ENCODE measurements around the gene CEP126.

The CEP126 gene, protein sequence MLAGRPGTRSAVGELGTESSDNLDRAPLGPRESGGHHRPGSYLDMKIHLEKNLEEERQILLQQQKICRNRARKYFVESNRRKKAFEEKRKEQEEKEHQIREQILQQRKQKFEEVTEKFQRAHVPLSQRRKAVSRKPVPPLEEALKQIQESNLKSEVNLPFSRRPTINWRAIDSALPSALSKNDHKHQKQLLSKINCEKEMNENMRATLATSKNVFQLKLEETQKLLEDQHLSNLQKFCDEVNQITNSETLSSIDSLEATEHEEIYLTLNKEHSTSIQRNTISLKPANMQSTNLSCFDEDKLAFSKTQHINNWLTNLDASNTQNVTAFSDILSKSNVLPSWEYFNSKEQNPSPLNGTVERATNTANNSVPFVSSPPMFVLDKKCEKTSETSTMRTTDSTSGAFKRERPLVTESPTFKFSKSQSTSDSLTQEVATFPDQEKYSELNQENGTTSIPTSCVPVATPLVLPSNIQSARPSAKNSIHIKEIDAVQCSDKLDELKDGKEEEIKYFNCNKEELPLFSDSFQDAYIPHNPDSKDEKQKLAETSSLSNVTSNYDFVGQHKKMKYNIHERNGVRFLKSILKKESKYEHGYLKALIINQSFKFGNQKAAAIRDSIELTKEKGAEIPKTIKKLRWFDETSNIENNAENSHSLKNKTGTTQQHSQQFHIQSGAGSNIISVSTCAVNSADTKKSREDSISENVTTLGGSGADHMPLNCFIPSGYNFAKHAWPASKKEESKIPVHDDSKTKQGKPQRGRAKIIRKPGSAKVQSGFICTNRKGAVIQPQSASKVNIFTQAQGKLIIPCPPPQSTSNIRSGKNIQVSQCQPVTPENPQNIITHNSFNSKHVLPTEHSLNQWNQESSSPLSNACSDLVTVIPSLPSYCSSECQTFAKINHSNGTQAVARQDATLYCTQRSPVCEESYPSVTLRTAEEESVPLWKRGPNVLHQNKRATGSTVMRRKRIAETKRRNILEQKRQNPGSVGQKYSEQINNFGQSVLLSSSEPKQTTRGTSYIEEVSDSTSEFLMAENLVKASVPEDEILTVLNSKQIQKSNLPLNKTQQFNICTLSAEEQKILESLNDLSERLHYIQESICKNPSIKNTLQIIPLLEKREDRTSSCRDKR

DNA sequence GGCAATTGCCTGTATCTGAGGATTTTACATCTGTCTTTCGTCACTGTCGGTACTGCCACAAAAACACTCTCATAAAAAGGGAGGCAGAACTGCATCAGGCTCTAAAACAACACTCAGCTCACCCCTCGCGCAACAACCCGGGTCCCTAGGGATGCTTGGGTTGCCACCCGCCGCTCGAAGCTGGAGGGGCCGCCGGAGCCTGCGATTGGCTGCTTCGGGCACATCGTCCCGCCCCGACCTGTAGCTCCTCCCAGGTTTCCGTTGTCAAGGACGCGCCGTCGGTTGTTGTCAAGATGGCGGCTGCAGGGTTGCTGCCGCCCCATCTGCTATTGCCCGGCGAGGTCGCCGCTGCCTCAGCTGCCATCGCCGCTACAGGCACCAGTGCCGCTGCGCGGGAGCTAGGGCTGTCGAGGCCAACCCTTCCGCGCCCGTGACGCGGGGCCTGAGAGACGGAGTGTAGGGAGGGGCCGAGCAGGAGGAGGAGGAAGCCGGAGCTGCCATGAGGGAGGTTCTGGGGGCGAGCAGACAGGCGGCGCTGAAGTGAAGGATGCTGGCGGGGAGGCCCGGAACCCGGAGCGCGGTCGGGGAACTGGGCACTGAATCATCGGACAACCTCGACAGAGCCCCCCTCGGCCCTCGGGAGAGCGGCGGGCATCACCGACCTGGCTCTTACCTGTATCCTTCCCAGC, at the start of gene CEP126:
TSS of gene CEP126 (plus strand) at position 273 of the 689 bp plus-strand sequence. CDS start at position 548, 275 bp downstream.
- peak; percentile 94 for DNase-seq (ENCODE audit: low read depth)

DNA sequence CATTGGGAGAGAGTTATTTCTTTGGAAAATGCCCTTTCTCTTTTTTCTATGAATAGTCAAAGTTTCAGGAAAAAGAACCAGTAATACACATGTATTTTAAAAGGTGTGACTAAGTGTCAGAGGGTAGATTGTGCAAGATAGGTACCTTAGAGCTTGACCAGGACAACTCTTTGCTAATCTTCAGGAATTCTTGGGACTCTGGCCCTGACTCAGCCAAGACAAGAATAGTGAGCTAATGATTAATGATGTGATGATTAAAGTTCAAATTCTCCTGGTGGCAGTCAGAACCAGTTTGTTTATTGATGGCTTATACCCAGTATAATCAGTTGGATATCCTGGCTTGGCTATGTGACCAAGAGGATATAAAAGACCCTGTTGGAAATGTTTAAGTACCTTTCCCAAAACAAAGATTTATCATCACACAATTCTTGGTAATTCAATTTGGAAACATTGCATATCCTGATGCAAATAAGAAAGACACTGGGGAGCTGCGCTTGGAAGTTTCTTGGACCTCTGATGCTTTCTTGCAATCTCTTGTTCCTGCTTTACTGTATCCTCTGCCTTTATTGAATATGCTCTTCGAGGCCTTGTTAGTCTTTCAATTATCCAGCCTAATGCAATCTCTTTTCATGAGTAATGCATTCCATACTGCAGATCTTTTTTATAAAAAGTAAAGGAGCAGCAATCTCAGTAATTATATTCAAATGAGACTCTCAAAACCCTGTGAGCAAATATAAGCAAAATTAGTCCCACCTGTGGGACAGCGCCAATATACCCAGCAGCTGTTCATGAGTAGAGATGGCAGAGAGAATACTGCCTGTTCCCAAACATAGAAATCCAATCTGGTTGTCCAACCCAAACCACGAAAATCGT, 48.0 kb upstream of the CEP126 start:
- peak; percentile 63 for DNase-seq (ENCODE audit: low read depth)

DNA sequence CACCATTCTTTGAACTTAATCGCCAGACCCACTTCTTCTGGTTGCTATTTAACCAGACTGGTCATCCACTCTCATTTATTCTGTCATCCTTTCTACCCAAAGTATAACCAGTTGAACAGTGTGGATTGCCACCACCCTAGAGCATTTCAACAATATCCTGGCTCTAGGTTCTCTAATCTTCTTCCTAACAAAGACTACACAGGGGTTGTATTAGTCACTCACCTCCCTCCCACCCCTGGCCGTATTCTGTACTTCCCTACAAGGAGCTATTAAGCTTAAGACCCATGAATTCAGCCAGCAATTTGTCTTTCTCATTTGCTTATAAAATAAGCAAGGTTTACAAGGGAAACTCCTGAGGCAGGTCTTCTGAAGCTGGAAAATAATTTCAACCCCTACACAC, 46.9 kb upstream of the CEP126 start:
- DNase-seq (ENCODE audit: low read depth) = peak; percentile 45

DNA sequence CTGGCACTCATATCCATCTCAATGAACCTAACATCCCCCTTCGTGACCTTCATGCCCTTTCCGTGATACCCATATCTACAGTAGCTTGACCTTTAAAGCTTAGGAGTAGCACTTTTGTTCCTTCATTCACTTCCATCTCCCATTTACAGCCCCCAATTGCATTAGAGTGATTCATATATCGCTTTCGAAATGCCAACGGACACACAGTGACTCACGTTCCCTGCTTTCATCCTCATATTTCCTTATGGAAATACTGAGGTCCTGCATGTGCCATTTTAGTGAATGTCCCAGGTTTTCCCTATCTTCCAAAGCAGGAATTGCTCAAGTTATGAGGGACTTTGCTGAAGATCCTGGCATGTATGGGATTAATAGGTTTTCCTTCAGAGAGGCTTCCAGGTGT, 44.3 kb upstream of the CEP126 start:
- DNase-seq (ENCODE audit: low read depth) = peak; percentile 78

DNA sequence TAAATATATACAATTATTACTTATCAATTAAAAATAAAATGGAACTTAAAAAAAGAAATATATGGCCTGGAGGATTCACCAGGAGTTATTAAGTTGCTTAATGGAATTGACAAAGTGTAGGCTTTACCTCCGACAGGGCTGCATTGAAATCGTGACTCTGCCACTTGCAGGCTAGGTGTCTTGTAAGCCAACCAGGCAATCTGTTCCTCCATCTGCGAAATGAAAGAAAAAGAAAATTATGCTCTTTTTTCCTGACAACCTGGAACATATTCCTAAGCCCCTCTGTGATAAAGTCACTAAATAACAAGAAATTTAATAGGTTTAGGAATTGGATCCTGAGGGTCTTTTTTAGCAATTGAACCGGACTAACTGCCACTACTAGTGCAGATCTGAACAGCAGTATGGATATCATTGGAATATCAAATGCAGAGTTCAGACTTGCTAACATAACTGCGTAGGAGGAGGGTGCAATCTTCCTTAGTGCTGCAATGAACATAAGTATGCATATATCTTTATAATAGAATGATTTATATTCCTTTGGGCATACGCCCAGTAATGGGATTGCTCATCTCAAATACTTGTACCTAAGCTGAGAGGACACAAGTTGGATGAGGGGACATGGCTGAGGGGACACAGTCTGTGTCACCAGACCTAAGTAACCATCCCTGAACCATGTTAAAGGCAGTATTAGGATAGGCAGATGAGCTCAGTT, 42.5 kb upstream of the CEP126 start:
- no peak for DNase-seq (ENCODE audit: low read depth)

DNA sequence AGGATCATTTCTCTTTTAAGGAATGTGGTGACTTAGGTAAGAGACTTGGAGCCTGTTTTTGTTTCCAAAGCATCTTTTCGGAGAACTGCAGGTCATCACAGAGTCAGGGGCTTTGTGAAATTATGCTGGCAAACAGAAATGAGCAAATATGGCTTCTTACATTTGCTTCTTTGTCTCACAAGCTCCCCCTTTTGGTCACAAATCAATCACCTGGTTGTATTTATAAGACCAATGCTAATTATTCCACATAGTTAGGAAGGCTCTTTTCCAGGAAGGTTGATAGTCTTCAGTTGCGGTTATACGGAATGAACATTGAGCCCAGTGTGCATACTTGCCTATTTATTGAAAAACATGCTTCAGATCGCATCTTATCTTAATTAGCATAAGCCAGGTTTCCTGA, 34.6 kb upstream of the CEP126 start:
- DNase-seq (ENCODE audit: low read depth) = peak; percentile 81

DNA sequence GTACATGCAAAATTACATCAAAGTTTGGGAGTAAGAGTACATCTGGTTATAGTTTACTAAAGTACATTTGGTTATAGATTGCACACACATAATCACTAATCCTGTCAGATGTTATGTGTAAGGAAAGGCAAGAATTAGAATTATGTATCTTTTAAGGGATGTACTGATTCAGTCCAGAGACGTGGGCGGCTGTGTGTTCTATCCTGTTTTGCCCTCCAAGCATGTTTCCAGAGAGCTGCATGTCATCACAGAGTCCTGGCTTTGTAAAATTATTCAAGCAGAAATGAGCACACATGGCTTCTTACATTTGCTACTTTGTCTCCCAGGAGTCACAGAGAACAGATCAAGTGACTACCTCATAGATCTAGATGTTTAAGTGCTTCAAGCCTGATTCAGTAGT, 33.2 kb upstream of the CEP126 start:
- DNase-seq (ENCODE audit: low read depth) = no peak

DNA sequence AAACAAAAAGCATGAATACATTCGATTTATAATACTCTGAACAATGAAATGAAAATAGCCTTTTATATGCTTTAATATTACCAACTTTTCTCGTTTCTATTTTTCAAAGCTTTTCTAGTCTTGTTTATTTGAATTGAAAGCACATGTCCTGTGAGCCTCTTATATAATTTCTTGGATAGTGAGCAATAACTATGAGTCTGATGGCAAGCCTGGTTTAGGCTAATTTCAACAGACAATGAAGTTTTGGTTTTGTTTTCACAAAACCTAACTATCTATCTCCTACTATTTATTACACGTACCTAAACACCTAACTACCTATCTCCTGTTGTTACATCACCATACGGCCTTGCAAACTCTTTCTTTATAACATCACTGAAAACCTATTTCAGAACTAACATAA, 29.2 kb upstream of the CEP126 start:
- DNase-seq (ENCODE audit: low read depth) = no peak

DNA sequence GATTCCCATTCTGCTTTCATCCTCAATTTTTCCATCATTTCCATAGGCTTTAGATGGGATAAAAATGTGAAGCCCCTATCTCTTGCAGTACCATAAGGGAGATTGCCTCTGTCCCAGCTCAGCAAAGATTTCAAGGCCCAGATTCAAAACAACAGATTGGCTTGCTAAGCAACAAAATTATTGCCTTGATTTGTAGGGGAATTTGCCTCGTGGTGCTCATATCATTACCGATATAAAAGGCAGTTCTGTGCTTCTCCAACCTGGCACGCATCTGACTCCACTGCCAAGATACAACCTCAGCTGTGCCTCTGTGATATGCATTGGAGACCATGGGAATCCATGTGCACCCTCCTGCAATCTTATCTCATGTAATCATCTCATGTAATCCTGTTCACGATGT, 25.0 kb upstream of the CEP126 start:
- no peak for DNase-seq (ENCODE audit: low read depth)

DNA sequence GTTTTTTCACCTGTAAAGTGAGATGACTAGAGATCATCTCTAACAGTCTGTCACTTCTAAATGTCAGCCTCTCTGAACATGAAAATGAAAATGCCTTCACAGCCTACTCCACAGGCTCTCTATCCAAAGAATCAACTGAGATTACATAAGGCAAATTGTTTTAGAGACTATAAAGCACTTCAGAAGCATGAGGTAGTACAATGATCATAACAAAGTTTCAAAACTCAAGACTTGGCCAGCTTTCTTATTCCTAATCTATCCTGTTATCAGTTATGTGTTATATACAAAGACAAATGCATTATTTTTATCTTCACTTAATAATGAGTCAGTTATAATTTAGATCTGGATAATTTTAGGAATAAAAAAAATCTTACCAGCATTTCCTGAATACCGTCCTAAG, 20.3 kb upstream of the CEP126 start:
- no peak for DNase-seq (ENCODE audit: low read depth)

DNA sequence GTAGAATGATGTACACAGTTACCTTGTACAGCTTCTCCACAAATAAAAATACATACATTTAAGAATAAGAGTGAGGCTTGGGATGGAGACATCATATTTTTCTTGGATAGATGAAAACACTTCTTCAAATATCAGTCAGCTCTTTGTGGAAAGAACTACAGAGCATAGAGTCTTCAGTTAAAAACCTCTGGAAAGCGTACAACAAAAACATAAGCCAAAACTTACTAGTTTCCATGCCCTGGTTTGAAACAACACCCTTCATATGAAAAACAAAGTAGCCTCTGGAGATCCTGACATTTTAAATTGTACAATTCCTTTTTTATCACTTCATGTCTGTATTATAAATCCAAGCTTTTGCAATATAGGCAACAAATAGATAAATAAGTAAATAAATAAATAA, 7.0 kb upstream of the CEP126 start:
- DNase-seq (ENCODE audit: low read depth) = no peak

DNA sequence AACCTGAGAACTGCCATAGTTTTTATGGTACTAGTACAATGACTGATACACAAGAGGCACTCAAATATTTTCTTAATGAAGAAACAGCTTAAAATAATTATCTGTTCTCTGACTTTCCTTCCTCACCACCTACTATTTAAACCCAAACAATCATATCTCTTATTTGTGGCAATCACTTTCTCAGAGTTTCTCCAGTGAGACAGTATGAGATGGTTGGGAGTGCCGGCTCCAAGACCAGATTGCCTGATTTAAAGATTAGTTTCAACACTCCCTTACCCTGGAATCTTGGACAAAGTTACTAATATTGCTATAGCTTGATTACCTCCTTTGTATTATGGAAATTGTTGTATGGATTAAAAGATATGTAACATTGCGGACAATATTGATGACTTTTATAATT, 5.7 kb upstream of the CEP126 start:
- no peak for DNase-seq (ENCODE audit: low read depth)

DNA sequence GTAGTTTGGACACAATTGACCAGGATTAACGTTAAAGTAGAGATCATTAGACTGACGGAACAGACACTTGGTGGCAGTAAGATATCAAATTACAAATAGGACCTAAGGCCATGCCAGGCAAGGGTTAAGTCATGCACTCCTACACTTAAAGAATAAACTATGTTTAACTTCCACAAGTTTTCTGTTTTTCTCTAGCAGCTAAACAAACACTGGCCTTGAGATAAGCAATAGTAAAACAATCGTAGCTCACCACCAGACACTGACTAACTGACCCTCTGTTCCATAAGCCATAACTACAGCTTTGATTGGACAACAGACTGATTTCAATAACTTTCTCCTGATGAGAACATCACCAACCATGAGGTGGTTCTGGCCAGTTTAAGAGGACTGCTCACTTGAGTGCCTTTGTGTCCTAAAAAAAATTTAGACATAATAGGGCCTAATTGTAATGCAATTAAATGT, 2.0 kb upstream of the CEP126 start:
- peak; percentile 15 for DNase-seq (ENCODE audit: low read depth)

DNA sequence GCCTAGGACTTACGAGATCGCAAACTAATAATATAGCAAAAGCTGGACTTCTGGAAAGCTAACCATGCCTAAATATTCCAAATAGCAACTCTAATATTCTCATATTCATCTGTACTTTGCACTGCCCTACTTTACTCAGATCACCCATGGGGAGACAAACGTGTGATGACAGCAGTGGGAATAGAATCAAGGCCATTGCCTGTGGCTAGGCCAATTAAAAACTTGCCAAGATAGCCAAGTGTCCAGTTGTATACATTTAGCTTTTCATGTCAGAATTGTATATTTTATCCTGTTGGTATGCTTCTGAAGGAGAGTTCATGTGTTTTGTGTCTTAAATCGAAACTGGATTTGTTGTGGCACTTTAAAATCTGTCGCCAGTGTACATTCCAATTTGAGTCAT, 1.2 kb upstream of the CEP126 start:
- no peak for DNase-seq (ENCODE audit: low read depth)

DNA sequence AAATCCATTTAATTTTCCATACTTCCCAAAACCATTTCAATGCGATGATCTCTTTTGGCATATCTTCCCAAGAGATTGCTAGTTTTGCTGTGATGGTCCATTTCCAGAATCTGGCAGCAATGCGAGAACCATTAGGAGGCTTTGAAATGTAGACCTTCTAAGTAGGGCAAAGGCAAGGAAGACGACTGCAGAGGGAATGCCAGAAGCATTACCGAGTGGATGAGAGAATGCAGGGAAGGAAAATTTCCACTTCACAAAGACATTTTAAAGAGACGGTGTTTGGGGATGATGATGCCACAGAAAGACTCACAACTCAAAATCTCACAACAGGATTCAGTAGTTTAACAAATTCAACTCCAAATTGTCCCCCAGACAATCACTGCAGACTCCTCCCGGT, 471 bp upstream of the CEP126 start:
- peak; percentile 35 for DNase-seq (ENCODE audit: low read depth)

DNA sequence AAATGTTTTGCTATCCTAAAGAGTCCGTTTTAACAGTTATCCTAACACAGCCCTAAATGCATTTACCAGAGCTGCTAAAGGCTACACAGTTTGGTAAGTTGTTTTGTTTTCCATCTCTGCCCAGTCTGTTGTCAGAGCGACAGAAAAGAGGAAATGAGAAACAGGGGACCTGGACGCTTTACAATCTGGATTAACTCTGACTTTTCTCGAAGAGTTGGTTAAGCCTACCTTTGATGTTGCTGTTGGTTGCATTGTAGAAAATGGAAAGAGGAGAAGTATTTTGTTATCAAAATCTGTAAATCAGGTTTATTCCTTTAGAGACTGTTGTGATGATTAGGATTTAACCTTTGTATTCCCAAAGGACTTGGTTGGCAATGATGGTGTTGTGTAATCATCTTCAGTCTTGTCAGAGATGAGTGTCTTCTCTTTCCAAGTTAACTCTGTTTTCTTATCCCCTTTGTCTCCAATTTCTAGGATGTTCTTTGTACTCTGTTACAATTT, 1.0 kb downstream of the CEP126 start:
- DNase-seq (ENCODE audit: low read depth) = peak; percentile 39

DNA sequence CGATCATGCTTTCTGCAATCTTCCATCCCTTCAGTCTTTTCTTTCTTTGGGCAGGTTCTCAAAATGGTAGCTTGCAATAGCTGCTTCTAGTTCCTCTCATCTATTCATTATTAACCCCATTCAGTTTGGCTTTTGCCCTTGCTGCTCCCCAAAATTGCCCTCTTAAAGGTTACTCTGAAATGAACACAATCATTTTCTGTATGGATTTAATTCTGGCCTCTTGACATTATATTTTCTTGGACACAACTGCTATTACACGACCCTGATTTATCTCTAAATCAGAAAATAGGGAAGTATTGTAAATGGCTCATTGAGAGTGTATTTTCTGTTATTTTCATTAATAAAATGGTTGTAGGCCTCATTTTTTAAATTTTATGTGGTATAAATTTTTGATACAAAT, 1.6 kb downstream of the CEP126 start, which contains the start of gene ANGPTL5:
TSS of gene ANGPTL5 (minus strand) at position 101 of the 400 bp plus-strand sequence. CDS start 8,613 bp downstream, outside the sequence.
- no peak for DNase-seq (ENCODE audit: low read depth)

DNA sequence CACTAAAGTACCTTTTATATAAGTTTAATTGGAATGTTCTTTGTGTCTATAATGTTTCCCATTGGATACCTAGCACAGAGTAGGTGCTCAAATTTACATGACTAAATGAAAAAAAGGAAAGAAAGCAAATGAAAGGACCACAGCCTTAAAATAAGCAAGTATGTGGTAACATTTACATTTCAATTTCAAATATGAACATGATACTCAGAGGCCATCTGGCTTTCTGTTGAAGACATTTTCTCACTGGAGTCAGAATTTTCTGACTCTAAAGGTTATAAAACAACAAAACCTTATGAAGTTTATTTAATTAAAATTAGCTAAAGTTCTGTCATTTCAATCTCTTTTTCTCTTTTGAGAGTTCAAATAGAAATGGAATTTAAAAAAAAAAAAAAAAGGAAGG, 2.4 kb downstream of the CEP126 start:
- DNase-seq (ENCODE audit: low read depth) = no peak

DNA sequence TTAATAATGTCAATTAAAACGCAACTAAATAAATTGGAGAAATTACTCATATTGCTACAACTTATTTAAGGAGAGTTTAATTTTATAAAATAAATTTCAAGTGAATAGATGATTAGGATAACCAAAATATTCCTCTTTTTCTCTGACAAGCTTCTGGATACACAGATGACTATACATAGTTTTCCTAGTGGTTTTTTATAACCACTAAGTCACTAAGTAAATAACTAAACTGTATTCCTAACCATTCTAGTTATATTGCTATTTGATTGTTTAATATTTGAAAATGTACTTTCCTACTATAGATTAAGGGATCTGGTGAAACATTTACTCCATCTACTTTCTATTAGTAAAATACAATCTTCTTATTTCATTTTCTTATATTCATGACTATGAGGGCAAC, 6.2 kb downstream of the CEP126 start:
- no peak for DNase-seq (ENCODE audit: low read depth)

DNA sequence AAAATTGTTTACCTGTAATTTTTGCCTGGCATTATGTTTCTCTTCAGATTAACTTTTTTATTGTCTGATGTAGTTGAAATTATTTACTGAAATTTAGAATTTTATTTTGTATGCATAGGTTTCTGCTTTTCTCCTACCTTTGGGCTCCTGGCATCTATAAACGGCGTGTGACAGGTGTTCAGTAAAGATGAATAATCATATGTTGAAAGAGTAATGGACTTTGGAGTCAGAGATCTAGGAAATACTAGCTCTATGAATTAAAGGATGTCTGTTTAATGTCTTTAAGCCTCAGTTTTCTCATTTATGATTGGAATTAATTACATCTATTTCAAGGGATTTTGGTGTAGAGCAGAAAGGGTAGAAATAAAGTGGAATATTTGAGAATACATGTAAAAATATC, 8.7 kb downstream of the CEP126 start:
- no peak for DNase-seq (ENCODE audit: low read depth)

Measured in iris pigment epithelial cell (primary cell).